GM12873 (cell line): ENCODE measurements around the gene NFIL3.

Experiments
- CTCF ChIP-seq: IDR thresholded peaks from 2 replicates; pipeline ENCODE4 v1.5.1; 2012; ENCODE audit warnings: low read depth, mild to moderate bottlenecking, moderate library complexity, low read length, control low read depth; ENCODE audit not compliant: insufficient read depth; ENCODE audit errors: missing control alignments

The NFIL3 gene

GRCh38 chr9:91359734-91360470, 63.7 kb downstream of the NFIL3 start:
- TF ChIP-seq CTCF: no peak

GRCh38 chr9:91359083-91359482, 64.5 kb downstream of the NFIL3 start:
- no peak for TF ChIP-seq CTCF
